K562 (cell line): ENCODE data around the gene STEAP3.

Experiments
- FOS ChIP-seq: IDR thresholded peaks from 3 replicates; pipeline ENCODE4 v1.6.1; 2011; ENCODE audit not compliant: insufficient read length; ENCODE audit errors: extremely low read depth
- HIVEP1 ChIP-seq: fragments of 250-450 bp; sonication (Bioruptor Pico); IDR thresholded peaks from 2 replicates; pipeline ENCODE4 v1.4.0; 2020; ENCODE audit warnings: mild to moderate bottlenecking
- RAD21 ChIP-seq, 2 experiments: fragments of 250-450 bp in 1 of 2; fragments of 450-650 bp in 1 of 2; sonication (Bioruptor Pico) in 1 of 2; formaldehyde crosslinking in 1 of 2; IDR thresholded peaks in 1 of 2; conservative IDR thresholded peaks in 1 of 2; 2 replicates each; pipeline versions ENCODE4 v1.4.0 to v1.8.0; 2020 to 2022; ENCODE audit warnings: mild to moderate bottlenecking in 2 of 2, moderate library complexity in 1 of 2
- SMARCE1 ChIP-seq: fragments of 450-650 bp; IDR thresholded peaks from 2 replicates; pipeline ENCODE4 v1.7.1; 2016; ENCODE audit warnings: mild to moderate bottlenecking
- SPI1 ChIP-seq: IDR thresholded peaks from 2 replicates; pipeline ENCODE4 v1.6.1; 2011; ENCODE audit warnings: low read depth, low read length, control low read depth, borderline replicate concordance
- TF ChIP-seq, protein P1 (sequence below): fragments of 250-450 bp; sonication (Bioruptor Pico); IDR thresholded peaks from 2 replicates; pipeline ENCODE4 v1.9.0; 2021; ENCODE audit warnings: mild to moderate bottlenecking, inconsistent platforms
- TF ChIP-seq, protein P2 (sequence below), 3 experiments: IDR thresholded peaks in 2 of 3; conservative IDR thresholded peaks in 1 of 3; 2 replicates each; pipeline ENCODE4 v1.5.1; 2011 to 2012; ENCODE audit warnings: low read length in 3 of 3, mild to moderate bottlenecking in 3 of 3, control low read depth in 2 of 3, improper control_type of control experiment in 1 of 3, inconsistent platforms in 1 of 3, low read depth in 1 of 3, mixed read lengths in 1 of 3, moderate library complexity in 1 of 3; ENCODE audit not compliant: insufficient read depth in 2 of 3
- TF ChIP-seq, protein P3 (sequence below): fragments of 250-450 bp; sonication (Bioruptor Pico); IDR thresholded peaks from 2 replicates; pipeline ENCODE4 v1.8.0; 2022; ENCODE audit warnings: inconsistent platforms, mild to moderate bottlenecking, moderate library complexity, borderline replicate concordance

DNA sequence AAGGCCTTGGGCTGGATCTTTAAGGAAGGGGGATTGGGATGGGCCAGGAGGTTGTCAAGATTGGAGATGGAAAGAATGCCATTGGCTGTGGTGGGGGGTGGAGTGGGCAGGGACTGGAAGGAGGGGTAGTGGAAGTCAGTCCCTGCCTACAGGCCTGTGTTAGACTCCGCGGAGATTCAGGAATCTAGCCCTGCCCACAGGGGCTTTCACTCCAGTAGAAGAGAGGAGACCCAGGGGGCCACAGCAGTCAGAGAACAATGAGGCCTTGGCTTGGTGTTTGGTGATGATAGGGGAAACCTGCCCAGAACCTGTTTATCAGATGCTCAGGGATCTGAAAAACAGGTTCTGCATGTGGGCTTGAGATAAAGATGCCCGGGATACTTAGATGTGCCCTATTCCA is 6.1 kb downstream of the STEAP3 start:
- TF ChIP-seq, protein P1, sequence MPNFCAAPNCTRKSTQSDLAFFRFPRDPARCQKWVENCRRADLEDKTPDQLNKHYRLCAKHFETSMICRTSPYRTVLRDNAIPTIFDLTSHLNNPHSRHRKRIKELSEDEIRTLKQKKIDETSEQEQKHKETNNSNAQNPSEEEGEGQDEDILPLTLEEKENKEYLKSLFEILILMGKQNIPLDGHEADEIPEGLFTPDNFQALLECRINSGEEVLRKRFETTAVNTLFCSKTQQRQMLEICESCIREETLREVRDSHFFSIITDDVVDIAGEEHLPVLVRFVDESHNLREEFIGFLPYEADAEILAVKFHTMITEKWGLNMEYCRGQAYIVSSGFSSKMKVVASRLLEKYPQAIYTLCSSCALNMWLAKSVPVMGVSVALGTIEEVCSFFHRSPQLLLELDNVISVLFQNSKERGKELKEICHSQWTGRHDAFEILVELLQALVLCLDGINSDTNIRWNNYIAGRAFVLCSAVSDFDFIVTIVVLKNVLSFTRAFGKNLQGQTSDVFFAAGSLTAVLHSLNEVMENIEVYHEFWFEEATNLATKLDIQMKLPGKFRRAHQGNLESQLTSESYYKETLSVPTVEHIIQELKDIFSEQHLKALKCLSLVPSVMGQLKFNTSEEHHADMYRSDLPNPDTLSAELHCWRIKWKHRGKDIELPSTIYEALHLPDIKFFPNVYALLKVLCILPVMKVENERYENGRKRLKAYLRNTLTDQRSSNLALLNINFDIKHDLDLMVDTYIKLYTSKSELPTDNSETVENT (CRISPR knock-in tag) = no peak
- TF ChIP-seq, protein P2, sequence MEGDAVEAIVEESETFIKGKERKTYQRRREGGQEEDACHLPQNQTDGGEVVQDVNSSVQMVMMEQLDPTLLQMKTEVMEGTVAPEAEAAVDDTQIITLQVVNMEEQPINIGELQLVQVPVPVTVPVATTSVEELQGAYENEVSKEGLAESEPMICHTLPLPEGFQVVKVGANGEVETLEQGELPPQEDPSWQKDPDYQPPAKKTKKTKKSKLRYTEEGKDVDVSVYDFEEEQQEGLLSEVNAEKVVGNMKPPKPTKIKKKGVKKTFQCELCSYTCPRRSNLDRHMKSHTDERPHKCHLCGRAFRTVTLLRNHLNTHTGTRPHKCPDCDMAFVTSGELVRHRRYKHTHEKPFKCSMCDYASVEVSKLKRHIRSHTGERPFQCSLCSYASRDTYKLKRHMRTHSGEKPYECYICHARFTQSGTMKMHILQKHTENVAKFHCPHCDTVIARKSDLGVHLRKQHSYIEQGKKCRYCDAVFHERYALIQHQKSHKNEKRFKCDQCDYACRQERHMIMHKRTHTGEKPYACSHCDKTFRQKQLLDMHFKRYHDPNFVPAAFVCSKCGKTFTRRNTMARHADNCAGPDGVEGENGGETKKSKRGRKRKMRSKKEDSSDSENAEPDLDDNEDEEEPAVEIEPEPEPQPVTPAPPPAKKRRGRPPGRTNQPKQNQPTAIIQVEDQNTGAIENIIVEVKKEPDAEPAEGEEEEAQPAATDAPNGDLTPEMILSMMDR (IDR thresholded peaks at IDR 0.05 in 2 of 3, conservative IDR thresholded peaks at IDR 0.05 in 1 of 3; ENCODE audit: insufficient read depth in 2 of 3, low read depth in 1 of 3, low read length in 3 of 3) = no peak
- no peak for TF ChIP-seq RAD21 (CRISPR knock-in tag; conservative IDR thresholded peaks at IDR 0.05 in 1 of 2, IDR thresholded peaks at IDR 0.05 in 1 of 2)
- TF ChIP-seq SPI1 = no peak
- TF ChIP-seq HIVEP1 = no peak
- no peak for TF ChIP-seq FOS
- no peak for TF ChIP-seq SMARCE1
- TF ChIP-seq, protein P3, sequence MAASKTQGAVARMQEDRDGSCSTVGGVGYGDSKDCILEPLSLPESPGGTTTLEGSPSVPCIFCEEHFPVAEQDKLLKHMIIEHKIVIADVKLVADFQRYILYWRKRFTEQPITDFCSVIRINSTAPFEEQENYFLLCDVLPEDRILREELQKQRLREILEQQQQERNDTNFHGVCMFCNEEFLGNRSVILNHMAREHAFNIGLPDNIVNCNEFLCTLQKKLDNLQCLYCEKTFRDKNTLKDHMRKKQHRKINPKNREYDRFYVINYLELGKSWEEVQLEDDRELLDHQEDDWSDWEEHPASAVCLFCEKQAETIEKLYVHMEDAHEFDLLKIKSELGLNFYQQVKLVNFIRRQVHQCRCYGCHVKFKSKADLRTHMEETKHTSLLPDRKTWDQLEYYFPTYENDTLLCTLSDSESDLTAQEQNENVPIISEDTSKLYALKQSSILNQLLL (CRISPR knock-in tag) = no peak
